ENCODE results near the gene TNP2. TPM values are rescaled to one million over a fixed set of nuclear protein-coding genes. Genes with fewer than 3 reads are reported as not detected.

The TNP2 gene
- polyA plus RNA-seq, 1 of the 3 experiments (the other 2 are of a cell fraction), result not detected

GRCh38 chr16:11229432-11229831, 39.7 kb downstream of the TNP2 start (continued):
- TF ChIP-seq FOSL2 (IDR thresholded peaks at IDR 0.05; ENCODE audit: borderline replicate concordance, low read depth) (no peak), EP300 (IDR thresholded peaks at IDR 0.05; ENCODE audit: borderline replicate concordance in 1 of 2, low read depth in 1 of 2, low read length in 1 of 2) (no peak), TEAD4 (IDR thresholded peaks at IDR 0.05; ENCODE audit: borderline replicate concordance, insufficient read depth) (no peak)

GRCh38 chr16:11225677-11226549, 43.2 kb downstream of the TNP2 start:
- ChIA-PET POLR2A (no interaction called here), CTCF (interaction anchor here (1.1 kb wide), 1 partner anchor 262 kb away, joined by 5 read pairs; no protein-coding TSS in a partner anchor)
- DNase-seq, result no peak
- Histone ChIP-seq H3K27ac (ENCODE audit: low read depth in 2 of 2, low read length in 1 of 2) (no peak overlapping the region), H4K20me1 (ENCODE audit: insufficient read depth) (no peaks in the 10 kb centered on the region), H3K9me3 (no peaks in the 10 kb centered on the region), H3K9me2 (no peaks in the 10 kb centered on the region), H3K36me3 (replicated peaks in 1 of 2; ENCODE audit: control insufficient read depth in 1 of 2, insufficient read depth in 2 of 2, low read length in 1 of 2) (no peaks in the 10 kb centered on the region), H3K4me3 (ENCODE audit: low read depth in 2 of 2, low read length in 1 of 2) (no peak overlapping the region), H3F3A (replicated peaks; ENCODE audit: insufficient read depth) (no peaks in the 10 kb centered on the region), H3K27me3 (ENCODE audit: insufficient read depth) (no peaks in the 10 kb centered on the region), H3K4me2 (no peak overlapping the region), H3K4me1 (ENCODE audit: control insufficient read depth in 1 of 2, insufficient read depth in 2 of 2, low read depth in 1 of 2, low read length in 1 of 2) (peaks cover 0 to 4% of the 10 kb centered on the region in 2 experiments; a peak in 1 of 4 replicates), H3K79me2 (ENCODE audit: insufficient read depth) (no peaks in the 10 kb centered on the region), H2AFZ (ENCODE audit: low read depth) (no peak overlapping the region), H3K9ac (no peak overlapping the region)
- 79% methylated on average over 18 of the region's 18 CpGs for WGBS (ENCODE audit: low lambda C conversion rate)
- TF ChIP-seq SMC3 (IDR thresholded peaks at IDR 0.05; ENCODE audit: low read depth, low read length) (no peak), USF1 (IDR thresholded peaks at IDR 0.05; ENCODE audit: borderline replicate concordance, low read depth) (no peak), PBX3 (IDR thresholded peaks at IDR 0.05) (no peak), MXI1 (IDR thresholded peaks at IDR 0.05; ENCODE audit: low read depth, low read length) (no peak), FOXJ3 (CRISPR knock-in tag; IDR thresholded peaks at IDR 0.05) (no peak), IRF3 (IDR thresholded peaks at IDR 0.05; ENCODE audit: low read depth, low read length) (no peak), JUND (IDR thresholded peaks at IDR 0.05) (no peak)

Measured in SK-N-SH (cell line).